GM23248 (cell line): ENCODE results near the gene VEGFB. TPM values are rescaled to one million over a fixed set of nuclear protein-coding genes. Genes with fewer than 3 reads are reported as not detected.

ENCODE experiments used
- DNase-seq: peaks from one replicate; pipeline ENCODE4 v3.0.0-alpha.2; 2015
- H2AFZ ChIP-seq: fragments of 200-600 bp; sonication (generic); 2 replicates; pipeline ENCODE4 v1.6.1; 2016; ENCODE audit warnings: antibody characterized with exemption
- H3F3A ChIP-seq: fragments of 200-600 bp; sonication (generic); 2 replicates; pipeline ENCODE4 v1.6.1; 2016; ENCODE audit warnings: mild to moderate bottlenecking, antibody characterized with exemption, mixed run types; ENCODE audit not compliant: insufficient read depth
- H3K27ac ChIP-seq: fragments of 200-600 bp; sonication (generic); 2 replicates; pipeline ENCODE4 v1.5.1; 2016; ENCODE audit warnings: mild to moderate bottlenecking
- H3K27me3 ChIP-seq: fragments of 200-600 bp; sonication (generic); replicated peaks from 2 replicates; pipeline ENCODE4 v1.6.1; 2016; ENCODE audit warnings: mild to moderate bottlenecking; ENCODE audit not compliant: insufficient read depth
- H3K36me3 ChIP-seq: fragments of 200-600 bp; sonication (generic); 2 replicates; pipeline ENCODE4 v1.6.1; 2016; ENCODE audit warnings: low read depth, mild to moderate bottlenecking
- H3K4me1 ChIP-seq: fragments of 200-600 bp; sonication (generic); 2 replicates; pipeline ENCODE4 v1.6.1; 2016; ENCODE audit warnings: mild to moderate bottlenecking; ENCODE audit not compliant: insufficient read depth
- H3K4me2 ChIP-seq: fragments of 200-600 bp; sonication (generic); one replicate; pipeline ENCODE4 v1.6.1; 2016; ENCODE audit warnings: mild to moderate bottlenecking; ENCODE audit not compliant: unreplicated experiment
- H3K4me3 ChIP-seq: fragments of 200-600 bp; sonication (generic); 2 replicates; pipeline ENCODE4 v1.5.1; 2016; ENCODE audit warnings: mild to moderate bottlenecking
- H3K79me2 ChIP-seq: fragments of 200-600 bp; sonication (generic); 2 replicates; pipeline ENCODE4 v1.6.1; 2016; ENCODE audit warnings: mild to moderate bottlenecking; ENCODE audit not compliant: insufficient read depth
- H3K9ac ChIP-seq: fragments of 200-600 bp; sonication (generic); 2 replicates; pipeline ENCODE4 v1.6.1; 2016; ENCODE audit warnings: mild to moderate bottlenecking
- H3K9me2 ChIP-seq: fragments of 200-600 bp; sonication (generic); 2 replicates; pipeline ENCODE4 v1.6.1; 2016; ENCODE audit warnings: mixed run types, mild to moderate bottlenecking, moderate library complexity; ENCODE audit not compliant: insufficient read depth
- H3K9me3 ChIP-seq: fragments of 200-600 bp; sonication (generic); one replicate; pipeline ENCODE4 v1.6.1; 2017; ENCODE audit warnings: low read depth
- H4K20me1 ChIP-seq: fragments of 200-600 bp; sonication (generic); 2 replicates; pipeline ENCODE4 v1.6.0; 2016; ENCODE audit not compliant: insufficient read depth
- EZH2 ChIP-seq: fragments of 200-600 bp; sonication (generic); IDR thresholded peaks from 2 replicates; pipeline ENCODE4 v1.6.1; 2018; ENCODE audit warnings: antibody characterized with exemption, mild to moderate bottlenecking; ENCODE audit not compliant: insufficient read depth, poor library complexity, severe bottlenecking
- EZH2phosphoT487 ChIP-seq: fragments of 200-600 bp; sonication (generic); IDR thresholded peaks from 2 replicates; pipeline ENCODE4 v1.6.1; 2018; ENCODE audit warnings: antibody characterized with exemption, moderate library complexity, mild to moderate bottlenecking, low read depth; ENCODE audit not compliant: insufficient read depth
- WGBS, 2 experiments: methylation state at CpG; one replicate each; pipeline ENCODE4 v1.1.6; 2015 to 2017; ENCODE audit warnings: low lambda C conversion rate in 2 of 2, low coverage in 1 of 2; ENCODE audit errors: missing lambda C conversion rate in 2 of 2; 5-methylcytosine and 5-hydroxymethylcytosine counted together
- in situ Hi-C: fragments of 300-500 bp; cut with MboI; formaldehyde crosslinking; loops from 2 replicates; pipeline ENCODE4 v1.15.0; 2020
- polyA plus RNA-seq: library from polyadenylated mRNA; unstranded; fragments of >200 nt; fragmentation: Nextera tagmentation; extraction: Ambion mirVana; gene quantifications from 2 replicates; pipeline ENCODE4 v1.2.1, GENCODE V29; 2016
- total RNA-seq: library from RNA; depleted of rRNA; stranded (reverse); fragments of >200 nt; shearing (Covaris generic); gene quantifications from 2 replicates; pipeline ENCODE4 v1.2.3, GENCODE V29; 2014

The VEGFB gene
- total and polyA plus RNA-seq, 2 experiments from 2014 or later, result 21.6 to 27.8 TPM

DNA sequence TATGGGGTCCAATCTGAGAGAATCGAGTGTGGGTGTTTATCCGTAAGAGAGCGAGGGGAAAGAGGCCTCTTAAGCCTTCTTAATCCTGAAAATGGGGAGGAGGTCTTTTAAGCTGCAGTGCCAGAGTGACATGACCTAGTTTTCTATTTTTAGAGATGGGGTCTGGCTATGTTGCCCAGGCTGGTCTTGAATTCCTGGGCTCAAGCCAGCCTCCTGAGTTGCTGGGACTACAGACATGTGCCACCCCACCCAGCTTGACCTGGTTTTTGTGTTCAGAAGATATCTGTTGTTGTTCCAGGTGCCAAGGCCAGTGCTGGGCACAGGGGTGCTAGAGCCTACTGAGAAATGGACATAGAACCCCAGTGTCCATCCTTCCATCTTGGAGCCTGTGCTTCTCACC lies 48.7 kb downstream of the VEGFB start:
- Histone ChIP-seq H3K9ac (peak overlapping the region; percentile 92), H3K27ac (no peak overlapping the region), H3K79me2 (peaks cover 39% of the 10 kb centered on the region), H3K4me1 (no peaks in the 10 kb centered on the region), H3K36me3 (0 out of 2 replicates have a peak, but pooled peaks cover 5% of the 10 kb centered on the region), H3K9me3 (no peaks in the 10 kb centered on the region), H3K9me2 (no peaks in the 10 kb centered on the region), H2AFZ (no peak overlapping the region), H3F3A (no peaks in the 10 kb centered on the region; the same call in 1 of the 2 replicates), H4K20me1 (no peaks in the 10 kb centered on the region), H3K27me3 (no peaks in the 10 kb centered on the region), H3K4me2 (no peak overlapping the region), H3K4me3 (peak overlapping the region; percentile 88; the same call in 1 of the 2 replicates)
- no peak for TF ChIP-seq EZH2
- no peak for TF ChIP-seq EZH2phosphoT487
- 97 to 98% methylated on average over 3 of the region's 3 CpGs for WGBS, 2 experiments
- in situ Hi-C loops, result no loop called here
- no peak for DNase-seq

DNA sequence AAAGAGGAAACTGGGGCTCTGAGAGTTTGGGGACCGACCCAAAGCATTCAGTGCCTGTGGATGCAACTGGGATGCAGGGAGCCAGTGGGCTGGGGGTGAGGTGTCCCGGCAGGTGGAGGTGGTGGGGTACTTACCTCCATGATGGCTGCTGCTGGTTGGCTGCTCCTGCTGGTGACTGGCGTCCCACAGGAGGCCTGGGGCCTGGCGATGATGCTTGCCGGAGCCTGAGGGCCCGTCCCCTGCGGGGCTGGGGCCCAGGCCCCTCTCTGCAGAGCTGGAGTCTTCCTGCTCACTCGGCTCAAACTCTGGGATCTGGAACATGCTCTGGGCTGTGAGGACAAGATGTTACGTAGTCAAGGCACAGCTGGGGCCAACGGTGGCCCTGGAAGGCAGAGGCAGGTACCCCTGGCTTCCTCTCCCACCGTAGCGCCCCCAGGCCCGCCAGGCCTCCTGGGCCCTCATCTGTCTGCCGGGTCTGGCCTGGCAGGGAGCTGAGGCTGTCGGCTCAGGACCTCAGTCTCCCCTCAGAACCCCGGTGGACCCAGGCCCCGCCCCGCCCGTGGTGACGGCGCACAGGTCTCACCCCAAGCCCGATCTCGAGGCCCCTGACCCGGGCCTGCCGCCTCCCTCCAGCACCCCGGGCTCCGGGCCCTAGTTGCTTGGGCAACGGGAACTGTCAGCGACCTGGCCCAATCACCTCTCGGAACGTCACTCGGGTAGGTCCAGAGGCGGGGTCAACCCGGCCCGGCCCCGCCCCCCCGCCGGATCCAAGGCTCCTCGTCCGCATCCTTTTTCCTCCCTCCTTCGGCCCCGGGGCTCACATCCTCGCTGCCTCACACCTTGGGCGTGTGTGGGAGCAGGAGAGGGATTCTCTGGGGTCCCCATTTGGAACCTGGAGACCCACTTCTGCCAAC lies 49.9 kb downstream of the VEGFB start, which contains the start of gene BAD:
TSS of gene BAD (minus strand) at position 618 of the 914 bp plus-strand sequence. CDS start at position 321, 297 bp downstream.
- Histone ChIP-seq H3K36me3 (0 out of 2 replicates have a peak, but pooled peaks cover 5% of the 10 kb centered on the region), H3K27me3 (no peaks in the 10 kb centered on the region), H3K4me2 (peak within 1 kb of the TSS; percentile 97), H3F3A (no peaks in the 10 kb centered on the region), H3K4me1 (no peaks in the 10 kb centered on the region), H2AFZ (peak within 1 kb of the TSS; percentile 85), H3K9me2 (no peaks in the 10 kb centered on the region), H3K4me3 (peak within 1 kb of the TSS; percentile 88), H3K9me3 (no peaks in the 10 kb centered on the region), H4K20me1 (no peaks in the 10 kb centered on the region), H3K9ac (peak within 1 kb of the TSS; percentile 92), H3K79me2 (peaks cover 39% of the 10 kb centered on the region), H3K27ac (peak within 1 kb of the TSS; percentile 88)
- in situ Hi-C loops, result no loop called here
- WGBS, 2 experiments, result 3 to 4% methylated on average over 37 to 39 of the region's 44 CpGs
- no peak for TF ChIP-seq EZH2
- TF ChIP-seq EZH2phosphoT487, result no peak
- DNase-seq, result peak; percentile 98

DNA sequence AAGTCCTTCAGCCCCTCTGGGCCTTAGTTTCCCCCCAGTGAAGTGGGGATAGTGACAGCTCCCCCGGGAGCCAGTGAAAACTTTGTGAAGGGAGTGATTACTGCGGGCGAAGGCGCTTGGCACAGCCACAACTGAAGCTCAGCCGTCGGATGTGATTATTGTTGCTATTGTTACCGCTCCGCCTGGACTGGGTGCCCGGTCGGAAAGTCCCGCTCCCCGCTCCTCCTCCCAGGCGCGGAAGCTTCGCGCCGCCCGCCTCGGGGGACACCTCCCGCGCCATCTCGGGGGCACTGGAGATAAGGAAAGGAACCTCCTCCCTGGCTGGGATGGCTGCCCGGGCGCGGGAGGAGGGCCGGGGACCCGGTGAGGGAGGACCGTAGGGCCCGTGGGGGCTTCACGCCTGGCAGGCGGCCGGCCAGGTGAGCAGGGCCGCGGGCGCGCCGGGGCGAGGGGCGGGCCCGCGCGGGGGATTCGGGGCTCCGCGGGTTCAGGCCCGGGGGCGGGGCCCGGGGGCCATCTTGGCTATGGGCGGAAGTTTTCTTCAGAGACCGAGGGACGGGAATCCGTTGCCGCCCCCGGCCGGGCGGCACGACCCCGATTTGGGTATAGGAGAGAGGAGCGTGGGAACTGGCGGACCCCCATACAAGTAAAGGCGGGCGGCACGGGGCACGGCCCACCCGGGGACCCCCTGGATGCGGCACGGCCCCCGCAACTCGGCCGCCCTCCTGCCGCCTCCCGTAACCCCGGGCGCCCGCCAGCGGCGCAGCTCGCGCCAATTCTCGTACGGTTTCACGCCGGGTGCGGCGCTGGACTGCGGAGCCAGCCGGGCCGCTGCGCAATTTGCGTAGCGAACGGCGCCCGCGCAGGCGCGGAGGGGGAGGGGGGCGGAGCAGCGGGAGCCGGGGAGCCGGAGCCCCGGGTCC lies 50.8 kb downstream of the VEGFB start, which contains the start of gene GPR137:
TSS of gene GPR137 (plus strand) at position 887 of the 923 bp plus-strand sequence. CDS start 677 bp downstream, outside the sequence.
- no peak for TF ChIP-seq EZH2phosphoT487
- TF ChIP-seq EZH2, result no peak
- WGBS, 2 experiments, result 0 to 1% methylated on average over 54 to 78 of the region's 102 CpGs
- peak; percentile 87 for DNase-seq
- no peaks in the 10 kb centered on the region for H3K9me3 ChIP-seq
- H3K9ac ChIP-seq, result peak within 1 kb of the TSS; percentile 92
- in situ Hi-C loops, result no loop called here
- no peaks in the 10 kb centered on the region for H4K20me1 ChIP-seq
- H3K27ac ChIP-seq, result peak within 1 kb of the TSS; percentile 88
- peaks cover 39% of the 10 kb centered on the region for H3K79me2 ChIP-seq
- peak within 1 kb of the TSS; percentile 97 for H3K4me2 ChIP-seq
- H3F3A ChIP-seq, result no peaks in the 10 kb centered on the region
- H3K36me3 ChIP-seq, result 0 out of 2 replicates have a peak, but pooled peaks cover 5% of the 10 kb centered on the region
- peak within 1 kb of the TSS; percentile 88 for H3K4me3 ChIP-seq
- no peaks in the 10 kb centered on the region for H3K9me2 ChIP-seq
- H2AFZ ChIP-seq, result peak within 1 kb of the TSS; percentile 85
- no peaks in the 10 kb centered on the region for H3K4me1 ChIP-seq
- H3K27me3 ChIP-seq, result no peaks in the 10 kb centered on the region
